ENCODE data around the gene TSKU.

- TF ChIP-seq CTCF (conservative IDR thresholded peaks at IDR 0.05; ENCODE audit: low read length) = no peak
- no peak for TF ChIP-seq EZH2phosphoT487 (IDR thresholded peaks at IDR 0.05; ENCODE audit: borderline replicate concordance)
These were observed 5.9 kb upstream of the TSKU start for GRCh38 chr11:76777305-76777704.

Data from Loucy (cell line).